K562 treated with DMSO at 1 percent for 48 hours (cell line): ENCODE data around the gene ZFPL1. TPM values are rescaled to one million over a fixed set of nuclear protein-coding genes. Genes with fewer than 3 reads are reported as not detected.

ENCODE experiments used
- total RNA-seq: library from RNA; unstranded; fragments of 300-600 nt; gene quantifications from 2 replicates; pipeline ENCODE4 v1.2.3, GENCODE V29; 2022; ENCODE audit warnings: low replicate concordance; ENCODE audit errors: extremely low read depth

Gene ZFPL1
- not detected in 2 replicates for total RNA-seq

DNA sequence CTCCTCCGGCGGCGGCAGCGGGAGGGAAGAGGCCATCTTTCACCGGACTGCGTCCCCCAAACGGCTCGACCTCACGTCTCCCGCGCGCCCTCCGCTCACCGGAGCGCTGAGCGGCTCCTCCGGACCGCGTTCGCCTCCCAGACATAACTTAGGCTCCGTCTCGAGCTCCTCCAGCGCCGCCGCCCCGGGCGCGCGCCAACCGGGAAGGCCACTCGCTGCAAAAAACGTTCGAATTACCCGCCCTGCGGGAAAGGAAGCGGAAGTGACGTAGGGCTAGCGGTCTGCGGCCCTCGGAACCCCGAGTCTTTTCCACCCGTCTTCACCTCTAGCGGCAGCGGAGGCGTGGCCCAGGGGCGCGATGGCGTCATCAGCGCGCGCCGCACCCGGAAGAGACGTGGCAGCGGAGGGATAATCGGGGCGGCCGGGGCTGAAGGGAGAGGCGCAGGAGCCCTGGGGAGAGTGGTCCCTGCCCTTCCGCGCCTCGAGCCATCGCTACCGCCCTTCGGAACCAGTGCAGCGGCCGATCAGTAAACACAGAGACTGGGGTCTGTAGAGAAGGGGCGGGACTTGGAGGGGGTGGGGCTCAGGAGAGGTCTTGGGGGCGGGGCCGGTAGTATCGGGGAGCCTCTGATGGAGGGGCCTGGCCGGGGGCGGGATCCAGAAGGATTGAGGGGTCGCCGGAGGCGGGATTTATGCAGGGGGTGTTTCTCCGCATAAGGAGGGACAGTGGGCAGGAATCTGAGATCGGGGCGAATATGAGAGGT lies at the start of gene ZFPL1, which contains the start of gene CDCA5:
Gene ZFPL1, plus strand, starts transcription at position 389 of the 764 bp plus-strand sequence. CDS start 477 bp downstream, outside the sequence.
Gene CDCA5, minus strand, starts transcription at position 207 of the 764 bp plus-strand sequence. Its CDS starts 62 bp downstream, at position 145.

DNA sequence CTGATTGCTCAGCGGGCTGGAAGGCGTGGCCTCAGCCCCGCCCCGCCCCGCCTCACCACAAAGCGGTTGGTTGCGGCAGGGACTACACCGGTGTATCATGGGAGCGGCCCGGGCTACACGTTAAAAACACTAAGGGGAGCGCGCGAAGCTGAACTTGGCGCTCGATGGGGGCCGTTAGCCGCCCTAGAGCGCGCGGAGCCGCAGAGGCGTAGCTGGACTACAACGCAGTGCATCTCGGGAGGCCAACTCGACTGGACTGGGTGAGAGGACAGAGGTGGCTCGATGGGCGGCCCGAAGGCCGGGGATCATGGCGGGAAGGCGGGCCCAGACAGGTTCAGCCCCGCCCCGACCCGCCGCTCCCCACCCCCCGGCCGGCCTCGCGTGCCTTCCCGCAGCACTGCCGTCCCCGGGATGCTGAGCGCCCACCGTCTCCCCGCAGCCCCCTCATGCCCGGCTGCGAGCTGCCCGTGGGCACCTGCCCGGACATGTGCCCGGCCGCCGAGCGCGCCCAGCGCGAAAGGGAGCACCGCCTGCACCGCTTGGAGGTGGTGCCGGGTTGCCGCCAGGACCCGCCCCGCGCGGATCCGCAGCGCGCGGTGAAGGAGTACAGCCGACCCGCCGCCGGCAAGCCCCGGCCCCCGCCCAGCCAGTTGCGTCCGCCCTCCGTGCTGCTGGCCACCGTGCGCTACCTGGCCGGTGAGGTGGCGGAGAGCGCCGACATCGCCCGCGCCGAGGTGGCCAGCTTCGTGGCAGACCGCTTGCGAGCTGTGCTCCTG lies 43.0 kb upstream of the ZFPL1 start, which contains the start of gene SAC3D1:
Gene SAC3D1, plus strand, starts transcription at position 364 of the 776 bp plus-strand sequence. Its CDS starts 83 bp downstream, at position 447.

DNA sequence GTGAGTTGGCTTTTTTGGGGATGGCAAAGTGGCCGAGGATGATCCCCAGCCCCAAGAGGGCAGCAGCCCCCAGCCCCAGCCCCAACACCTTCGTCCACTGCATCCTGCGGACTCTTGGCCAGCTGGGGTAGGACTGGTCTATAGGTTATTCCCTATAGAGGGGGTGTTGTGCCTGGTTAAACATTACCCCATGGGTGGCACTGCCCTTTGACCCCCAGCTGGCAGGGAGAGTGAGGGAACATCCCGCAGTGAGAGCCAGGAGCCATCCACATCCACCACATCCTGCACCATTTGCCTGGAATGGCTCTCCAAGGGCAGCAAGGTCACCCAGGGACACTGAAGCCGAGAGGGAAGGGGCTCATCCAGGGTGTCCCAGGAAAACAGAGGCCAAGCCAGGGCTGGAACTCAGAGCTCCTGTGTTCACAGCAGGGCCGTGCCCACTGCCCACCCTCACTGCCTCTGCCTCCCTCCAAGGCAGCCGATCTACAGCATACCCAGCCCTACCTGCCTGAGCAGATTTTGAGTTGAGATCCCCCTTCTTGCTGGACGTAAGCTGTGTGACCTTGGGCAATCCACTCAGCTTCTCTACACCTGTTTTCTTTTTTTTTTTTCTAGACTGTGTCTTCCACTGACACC lies 25.5 kb upstream of the ZFPL1 start, which contains the start of gene NAALADL1:
Gene NAALADL1, minus strand, starts transcription at position 135 of the 636 bp plus-strand sequence. Its CDS starts 32 bp downstream, at position 103.

DNA sequence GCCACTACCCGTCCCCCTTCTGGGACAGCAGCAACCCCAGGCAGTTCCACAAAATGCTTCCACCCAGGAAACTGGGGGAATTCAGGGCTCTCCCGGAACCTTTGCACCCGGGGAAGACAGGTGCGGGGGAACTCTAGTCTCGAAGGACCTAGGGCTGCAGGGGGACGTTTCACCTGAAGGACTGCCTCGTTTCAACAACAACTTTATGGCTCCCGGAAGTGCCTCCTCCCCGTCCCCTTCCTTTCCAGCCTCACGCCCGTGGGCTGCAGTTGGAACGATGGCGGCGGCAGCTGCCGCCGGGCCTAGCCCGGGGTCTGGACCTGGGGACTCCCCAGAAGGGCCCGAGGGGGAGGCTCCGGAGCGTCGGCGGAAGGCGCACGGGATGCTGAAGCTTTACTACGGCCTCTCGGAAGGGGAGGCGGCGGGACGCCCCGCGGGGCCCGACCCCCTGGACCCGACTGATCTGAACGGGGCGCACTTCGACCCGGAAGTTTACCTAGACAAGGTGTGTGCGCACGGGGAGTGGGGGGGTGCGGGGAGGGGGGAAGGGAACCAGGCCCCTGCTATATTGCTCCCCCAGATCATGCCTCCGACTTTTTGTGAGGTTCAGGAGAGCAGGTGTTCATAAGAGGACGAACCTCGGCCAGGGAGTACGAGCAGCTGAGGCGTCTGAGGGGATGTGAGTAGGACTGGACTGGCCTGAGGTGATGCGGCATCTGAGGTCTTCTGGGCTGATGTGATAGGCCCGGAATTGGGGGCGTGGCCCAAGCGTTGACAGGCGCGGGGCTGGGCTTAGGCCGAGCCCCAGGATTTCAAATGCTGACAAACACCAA lies 12.2 kb downstream of the ZFPL1 start, which contains the start of gene VPS51:
Gene VPS51, plus strand, starts transcription at position 241 of the 833 bp plus-strand sequence. Its CDS starts 37 bp downstream, at position 278.

DNA sequence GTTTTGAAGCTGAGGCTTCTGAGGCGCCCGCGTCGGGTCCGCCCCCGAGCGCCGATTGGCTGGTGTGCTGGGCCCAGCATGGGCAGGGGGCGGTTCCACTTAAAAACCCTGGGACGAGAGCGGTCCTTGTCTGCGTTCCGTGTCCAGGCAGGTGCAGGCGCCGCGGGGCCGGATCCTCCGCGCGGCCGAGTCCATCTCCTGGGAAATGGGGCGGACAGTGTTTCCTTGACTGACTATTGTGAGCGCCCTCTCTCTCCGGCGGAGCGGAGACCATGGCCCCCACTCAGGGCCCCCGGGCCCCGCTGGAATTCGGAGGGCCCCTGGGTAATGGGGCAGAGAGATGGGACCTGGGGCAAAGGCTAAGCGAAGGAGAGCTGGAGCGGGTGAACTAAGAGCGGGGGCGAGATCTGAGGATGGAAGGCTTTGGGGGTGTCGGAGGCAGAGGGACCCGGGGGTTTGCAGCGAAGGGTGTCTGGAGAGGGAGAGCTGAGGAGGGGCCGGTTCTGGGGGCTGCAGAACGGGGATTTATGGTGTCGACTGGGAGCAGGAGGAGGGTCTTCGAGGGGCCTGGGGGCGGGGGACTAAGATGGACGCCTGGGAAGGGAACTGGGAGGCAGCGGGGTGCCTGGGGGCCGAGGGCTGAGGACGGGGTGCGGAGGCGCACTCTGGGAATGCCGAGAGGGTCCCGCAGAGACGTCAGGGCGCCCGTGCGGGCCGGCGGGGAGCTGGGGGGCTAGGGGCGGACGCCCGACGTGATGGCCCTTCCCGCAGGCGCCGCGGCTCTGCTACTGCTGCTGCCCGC lies 27.9 kb downstream of the ZFPL1 start, which contains the start of gene TM7SF2:
Gene TM7SF2, plus strand, starts transcription at position 129 of the 802 bp plus-strand sequence. Its CDS starts 144 bp downstream, at position 273.

DNA sequence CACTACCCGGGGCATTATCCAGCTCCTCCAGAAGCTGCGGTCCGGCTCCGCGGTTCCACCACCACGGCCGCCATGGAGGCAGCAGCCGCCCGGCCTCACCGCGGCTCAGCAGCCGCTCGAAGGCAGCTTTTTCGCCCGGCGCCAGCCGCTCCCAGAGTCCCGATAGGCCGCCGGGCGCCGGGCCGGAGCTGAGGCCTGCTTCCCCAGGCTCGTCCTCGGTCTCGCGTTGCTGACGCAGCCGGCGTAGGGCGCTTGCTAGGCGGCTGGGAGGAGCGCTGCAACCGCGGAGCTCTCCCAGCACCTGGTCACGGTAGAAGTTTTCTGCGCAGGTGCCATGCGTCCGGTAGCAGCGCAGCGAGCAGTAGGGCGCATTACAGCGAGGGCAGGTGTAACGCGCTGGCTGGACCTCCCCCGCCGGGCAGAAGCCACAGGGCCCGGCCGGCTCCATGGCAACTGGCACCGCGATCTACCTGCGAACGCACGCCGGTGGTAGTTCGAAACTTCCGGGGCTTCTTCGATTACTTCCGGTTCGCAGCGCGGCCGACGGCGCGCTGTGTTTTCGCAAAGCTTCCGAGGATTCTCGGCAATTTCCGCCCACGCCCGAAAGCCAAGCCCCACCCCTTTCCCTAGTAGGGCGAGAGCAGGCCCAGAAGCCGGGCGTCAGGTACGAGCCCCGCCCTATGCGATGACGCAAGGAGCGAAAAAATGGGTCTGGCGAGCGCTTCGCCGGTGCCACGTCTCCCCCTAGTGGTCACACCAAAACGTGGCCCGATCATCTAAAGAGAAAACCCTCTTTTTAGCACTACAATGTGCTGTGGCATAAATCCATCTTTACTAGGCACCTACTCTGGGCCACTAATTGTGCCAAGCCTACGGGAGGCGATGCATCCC lies 33.4 kb downstream of the ZFPL1 start, which contains the start of gene ZNHIT2:
Gene ZNHIT2, minus strand, starts transcription at position 496 of the 891 bp plus-strand sequence. Its CDS starts 48 bp downstream, at position 448.

DNA sequence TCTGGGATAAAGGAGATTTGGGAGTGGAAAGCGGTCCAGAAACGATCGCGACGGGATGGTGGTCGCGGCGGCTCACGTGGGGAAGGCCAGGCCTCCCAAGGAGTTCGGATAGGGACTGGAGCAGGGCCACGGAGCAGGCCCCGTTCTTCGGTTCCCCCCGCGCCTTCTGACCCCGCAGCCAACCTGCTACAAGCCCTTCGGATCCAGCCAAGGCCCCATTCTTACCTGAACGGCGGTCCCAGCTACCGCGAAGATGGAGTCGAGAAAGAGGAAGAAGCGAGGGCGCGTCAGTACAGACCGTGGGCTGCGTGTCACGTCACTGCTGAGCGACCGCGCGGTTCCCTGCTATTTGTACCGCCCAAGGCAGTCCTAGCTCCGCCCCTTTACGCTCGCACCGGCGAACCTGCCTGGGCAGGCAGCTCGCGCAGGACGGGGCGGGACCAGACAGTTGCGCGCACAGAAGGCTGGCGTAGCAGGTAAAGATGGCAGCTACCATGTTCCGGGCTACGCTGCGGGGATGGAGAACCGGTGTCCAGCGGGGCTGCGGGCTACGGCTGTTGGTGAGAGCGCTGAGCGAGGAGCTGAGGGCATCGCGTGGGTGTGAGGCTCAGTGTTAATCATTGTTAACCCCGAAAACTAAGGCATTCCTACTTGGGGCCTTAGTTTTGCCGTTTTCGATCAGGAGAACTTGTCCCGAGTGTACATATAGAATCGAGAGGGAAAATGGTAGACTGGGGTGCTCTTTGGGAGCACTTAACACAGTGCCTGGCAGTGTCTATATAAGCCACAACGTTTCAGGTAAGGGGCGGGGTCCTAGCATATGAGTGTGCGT lies 38.1 kb downstream of the ZFPL1 start, which contains the start of the genes FAU and MRPL49:
Gene FAU, minus strand, starts transcription at position 270 of the 832 bp plus-strand sequence. CDS start 321 bp downstream, outside the sequence.
Gene MRPL49, plus strand, starts transcription at position 457 of the 832 bp plus-strand sequence. Its CDS starts 26 bp downstream, at position 483.

DNA sequence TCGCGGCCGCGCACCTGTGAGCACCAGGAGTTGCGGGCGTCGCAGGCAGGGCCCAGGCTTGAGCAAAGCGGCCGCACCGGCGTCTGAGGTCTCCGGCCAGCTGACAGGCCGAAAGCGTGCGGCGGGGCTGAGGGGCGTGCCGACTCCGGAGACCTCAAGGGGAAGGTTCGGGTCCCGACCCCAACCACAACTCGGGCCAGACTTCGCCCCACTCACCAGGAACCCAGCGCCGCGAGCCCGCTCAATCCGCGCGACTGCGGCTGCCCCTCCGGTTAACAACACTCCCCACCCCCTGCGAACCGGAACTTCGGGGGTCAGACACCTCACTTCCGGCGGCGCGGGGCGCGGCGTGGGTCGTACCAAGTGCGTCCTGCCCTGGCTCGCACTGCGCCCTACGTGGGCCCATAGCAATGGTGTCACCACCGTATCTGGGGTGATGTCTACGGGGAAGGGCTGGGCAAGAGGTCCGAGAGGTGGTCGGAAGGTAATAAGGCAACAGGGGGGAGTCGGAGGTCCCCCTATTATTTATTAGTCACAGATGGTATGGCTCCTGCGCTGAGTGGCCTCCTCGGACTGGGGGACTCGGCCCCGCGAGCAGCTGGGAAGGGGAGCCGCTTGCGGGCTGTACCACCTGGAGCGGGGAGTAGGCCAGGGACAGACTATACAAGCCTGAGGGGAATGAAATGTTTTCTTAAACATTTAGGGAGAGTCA lies 50.4 kb downstream of the ZFPL1 start, which contains the start of gene SYVN1:
Gene SYVN1, minus strand, starts transcription at position 280 of the 712 bp plus-strand sequence. CDS start 918 bp downstream, outside the sequence.

Other genes with a start within 250 kb of the ZFPL1 start
- not detected in 2 replicates for gene CDC42BPG, start 239.6 kb upstream of the ZFPL1 start, total RNA-seq
- gene EHD1, start 205.6 kb upstream of the ZFPL1 start, total RNA-seq = not detected in 2 replicates
- gene ATG2A, start 167.0 kb upstream of the ZFPL1 start, total RNA-seq = not detected in 2 replicates
- not detected in 2 replicates for gene PPP2R5B, start 159.5 kb upstream of the ZFPL1 start, total RNA-seq
- not detected in 2 replicates for gene GPHA2, start 148.3 kb upstream of the ZFPL1 start, total RNA-seq
- not detected in 2 replicates for gene MAJIN, start 112.1 kb upstream of the ZFPL1 start, total RNA-seq
- gene BATF2, start 87.3 kb upstream of the ZFPL1 start, total RNA-seq = not detected in 2 replicates
- not detected in 2 replicates for gene ARL2, start 70.1 kb upstream of the ZFPL1 start, total RNA-seq
- not detected in 2 replicates for gene SNX15, start 56.8 kb upstream of the ZFPL1 start, total RNA-seq
- gene SAC3D1, start 43.0 kb upstream of the ZFPL1 start, total RNA-seq = not detected in 2 replicates
- gene NAALADL1, start 25.7 kb upstream of the ZFPL1 start, total RNA-seq = not detected in 2 replicates
- gene CDCA5, start 182 bp upstream of the ZFPL1 start, total RNA-seq = not detected in 2 replicates
- not detected in 2 replicates for gene VPS51, start 12.0 kb downstream of the ZFPL1 start, total RNA-seq
- not detected in 2 replicates for gene TM7SF2, start 27.6 kb downstream of the ZFPL1 start, total RNA-seq
- gene ZNHIT2, start 33.5 kb downstream of the ZFPL1 start, total RNA-seq = not detected in 2 replicates
- gene FAU, start 37.9 kb downstream of the ZFPL1 start, total RNA-seq = not detected in 2 replicates
- not detected in 2 replicates for gene MRPL49, start 38.1 kb downstream of the ZFPL1 start, total RNA-seq
- gene SYVN1, start 50.3 kb downstream of the ZFPL1 start, total RNA-seq = not detected in 2 replicates
- not detected in 2 replicates for gene SPDYC, start 86.0 kb downstream of the ZFPL1 start, total RNA-seq
- not detected in 2 replicates for gene CAPN1, start 97.7 kb downstream of the ZFPL1 start, total RNA-seq
- gene POLA2, start 177.7 kb downstream of the ZFPL1 start, total RNA-seq = not detected in 2 replicates
- not detected in 2 replicates for gene CDC42EP2, start 230.6 kb downstream of the ZFPL1 start, total RNA-seq
- gene DPF2, start 249.6 kb downstream of the ZFPL1 start, total RNA-seq = 1,832 TPM in 1 of 2 replicates, not detected in the other